IPS DF 6.9 (cell line): Measurements from ENCODE around the gene CBX2.

Experiments used
- DNase-seq: peaks from one replicate; pipeline ENCODE4 v3.0.0-alpha.2; 2013; ENCODE audit warnings: low read depth, low spot score
- H3K27ac ChIP-seq: one replicate; pipeline ENCODE4 v1.5.1; 2013; ENCODE audit warnings: low read length, control low read depth
- H3K27me3 ChIP-seq: 2 replicates; pipeline ENCODE4 v1.6.1; 2013; ENCODE audit warnings: mild to moderate bottlenecking, low read length; ENCODE audit not compliant: control insufficient read depth, insufficient read depth
- H3K36me3 ChIP-seq: 2 replicates; pipeline ENCODE4 v1.6.1; 2013; ENCODE audit warnings: low read length; ENCODE audit not compliant: control insufficient read depth, insufficient read depth
- H3K4me1 ChIP-seq: 2 replicates; pipeline ENCODE4 v1.6.1; 2013; ENCODE audit warnings: low read length; ENCODE audit not compliant: control insufficient read depth, insufficient read depth
- H3K4me3 ChIP-seq: 2 replicates; pipeline ENCODE4 v1.5.1; 2013; ENCODE audit warnings: mild to moderate bottlenecking, low read length
- H3K9me3 ChIP-seq: 2 replicates; pipeline ENCODE4 v1.6.1; 2013; ENCODE audit warnings: low read length, inconsistent platforms; ENCODE audit not compliant: control insufficient read depth, insufficient read depth
- WGBS: extraction: QIAGEN DNeasy Blood & Tissue Kit; methylation state at CpG from one replicate; pipeline ENCODE4 v1.1.7; 2013; ENCODE audit warnings: mixed read lengths, missing lambda C conversion rate; ENCODE audit not compliant: insufficient read length, insufficient coverage; 5-methylcytosine and 5-hydroxymethylcytosine counted together

Gene CBX2

GRCh38 chr17:79743614-79744013 lies 34.3 kb upstream of the CBX2 start:
- peaks cover 7% of the 10 kb centered on the region for H3K4me1 ChIP-seq
- no CpG with 5 or more reads among the region's 5 CpGs for WGBS
- no peak overlapping the region for H3K4me3 ChIP-seq
- peaks cover 17% of the 10 kb centered on the region for H3K27me3 ChIP-seq
- no peaks in the 10 kb centered on the region for H3K9me3 ChIP-seq
- no peak for DNase-seq
- H3K27ac ChIP-seq, result no peak overlapping the region
- no peaks in the 10 kb centered on the region for H3K36me3 ChIP-seq

DNA sequence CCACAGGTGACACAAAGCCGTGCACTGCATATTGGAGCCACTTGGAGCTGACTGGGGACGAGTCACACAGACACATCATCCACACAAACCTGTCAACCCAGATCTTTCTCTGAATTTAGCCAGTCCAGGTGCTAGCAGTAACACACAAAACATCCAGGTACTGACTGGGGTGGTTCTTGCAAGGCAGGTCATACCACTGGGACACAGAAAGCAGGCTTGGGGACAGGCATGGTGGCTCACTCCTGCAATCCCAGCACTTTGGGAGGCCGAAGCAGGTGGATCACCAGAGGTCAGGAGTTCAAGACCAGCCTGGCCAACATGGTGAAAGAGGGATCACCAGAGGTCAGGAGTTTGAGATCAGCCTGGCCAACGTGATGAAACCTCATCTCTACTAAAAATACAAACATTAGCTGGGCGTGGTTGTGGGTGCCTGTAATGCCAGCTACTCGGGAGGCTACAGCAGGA lies 32.3 kb upstream of the CBX2 start:
- no peaks in the 10 kb centered on the region for H3K9me3 ChIP-seq
- H3K36me3 ChIP-seq, result no peaks in the 10 kb centered on the region
- no peak overlapping the region for H3K27ac ChIP-seq
- peaks cover 17% of the 10 kb centered on the region for H3K27me3 ChIP-seq
- no CpG with 5 or more reads among the region's 6 CpGs for WGBS
- H3K4me1 ChIP-seq, result peaks cover 7% of the 10 kb centered on the region
- no peak overlapping the region for H3K4me3 ChIP-seq
- DNase-seq, result no peak

GRCh38 chr17:79746889-79747507 lies 30.9 kb upstream of the CBX2 start:
- no peaks in the 10 kb centered on the region for H3K9me3 ChIP-seq
- H3K4me1 ChIP-seq, result peaks cover 5% of the 10 kb centered on the region

GRCh38 chr17:79747508-79748294 lies 30.2 kb upstream of the CBX2 start:
- Histone ChIP-seq H3K4me1 (peaks cover 5% of the 10 kb centered on the region), H3K4me3 (peak overlapping the region; percentile 26; the same call in 1 of the 2 replicates), H3K9me3 (no peaks in the 10 kb centered on the region), H3K36me3 (no peaks in the 10 kb centered on the region), H3K27ac (no peak overlapping the region), H3K27me3 (peaks cover 15% of the 10 kb centered on the region)
- WGBS, result no CpG with 5 or more reads among the region's 74 CpGs
- no peak for DNase-seq

More at GRCh38 chr17:79746889-79747507, 30.9 kb upstream of the CBX2 start:
- no peak for DNase-seq
- no CpG with 5 or more reads among the region's 22 CpGs for WGBS
- Histone ChIP-seq H3K27ac (no peak overlapping the region), H3K4me3 (no peak overlapping the region), H3K36me3 (no peaks in the 10 kb centered on the region), H3K27me3 (peaks cover 15% of the 10 kb centered on the region)

DNA sequence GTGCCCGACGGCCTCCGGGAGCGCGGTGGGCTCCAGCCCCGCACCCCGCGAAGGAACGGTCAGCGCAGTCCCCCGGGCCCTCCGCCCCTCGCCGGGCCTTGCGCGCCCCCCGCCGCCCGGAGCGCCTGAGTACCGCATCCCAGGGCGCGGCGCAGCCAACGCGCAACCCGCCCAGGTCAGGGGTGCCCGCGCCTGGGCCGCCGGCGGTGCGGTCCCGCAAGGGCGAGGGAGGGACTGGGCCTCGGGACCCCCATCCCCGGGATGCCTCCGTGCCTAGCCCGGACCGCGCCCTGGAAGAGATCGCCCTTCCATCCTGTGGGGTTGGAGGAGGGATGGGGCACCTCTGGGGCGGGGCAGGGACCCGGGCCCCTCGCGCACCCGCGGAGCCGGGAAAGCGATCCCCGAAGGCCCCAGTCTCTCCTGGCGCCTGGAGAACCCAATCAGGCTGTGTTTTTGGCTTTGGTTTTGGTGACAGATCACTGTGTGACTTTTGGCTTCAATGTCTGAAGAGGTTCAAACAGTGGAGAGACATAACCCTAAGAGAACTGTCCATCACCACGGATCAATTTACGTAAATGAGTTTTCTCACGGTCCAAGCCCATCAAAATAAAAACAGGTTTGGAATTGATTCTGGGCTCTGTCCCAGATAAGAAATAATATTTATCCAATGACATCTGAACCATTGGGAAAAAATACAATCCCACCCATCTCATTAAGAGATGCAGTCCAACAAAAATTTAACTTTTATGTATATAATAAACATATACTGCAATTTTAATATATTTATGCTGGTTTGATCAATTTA lies 29.5 kb upstream of the CBX2 start:
- Histone ChIP-seq H3K27ac (no peak overlapping the region), H3K27me3 (peaks cover 15% of the 10 kb centered on the region), H3K9me3 (no peaks in the 10 kb centered on the region), H3K4me3 (peak overlapping the region; percentile 26), H3K4me1 (peaks cover 5% of the 10 kb centered on the region), H3K36me3 (no peaks in the 10 kb centered on the region)
- no peak for DNase-seq
- no CpG with 5 or more reads among the region's 55 CpGs for WGBS

DNA sequence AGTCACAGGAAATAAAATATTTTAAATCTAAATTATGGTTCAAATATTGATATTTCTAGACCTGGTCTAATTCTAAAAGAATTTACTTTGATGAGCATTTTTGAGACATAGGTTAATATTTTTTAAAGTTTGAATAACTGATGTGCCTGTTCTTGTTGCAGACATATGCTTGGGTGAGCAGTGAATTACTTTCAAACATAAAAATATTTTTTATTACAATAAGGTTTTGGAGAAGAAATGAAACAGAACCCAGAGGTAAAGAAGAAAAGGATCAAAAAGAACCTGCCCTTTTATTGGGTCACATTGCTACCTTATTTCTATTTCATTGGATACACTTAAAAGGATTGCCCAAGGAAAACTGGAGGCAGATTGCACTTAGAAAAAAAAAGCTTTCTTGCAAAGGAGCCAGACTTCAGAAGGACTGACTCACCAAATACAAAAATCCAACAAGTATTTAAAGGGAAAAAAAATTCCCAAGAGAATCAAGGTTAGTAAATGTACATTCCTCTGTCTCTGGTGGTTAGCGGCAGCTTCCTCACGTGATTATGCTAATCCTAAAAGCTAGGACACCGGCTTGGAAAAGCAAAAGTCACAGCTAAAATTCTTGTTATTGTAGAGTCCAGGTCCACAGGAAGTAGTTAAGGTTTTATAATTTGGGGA lies 28.7 kb upstream of the CBX2 start:
- WGBS, result no CpG with 5 or more reads among the region's 3 CpGs
- Histone ChIP-seq H3K9me3 (no peaks in the 10 kb centered on the region), H3K27me3 (peaks cover 15% of the 10 kb centered on the region), H3K4me3 (no peak overlapping the region), H3K36me3 (no peaks in the 10 kb centered on the region), H3K4me1 (peaks cover 5% of the 10 kb centered on the region), H3K27ac (no peak overlapping the region)
- no peak for DNase-seq

- peaks cover 5% of the 10 kb centered on the region for H3K4me1 ChIP-seq
- peaks cover 15% of the 10 kb centered on the region for H3K27me3 ChIP-seq
- H3K4me3 ChIP-seq, result no peak overlapping the region
- H3K36me3 ChIP-seq, result no peaks in the 10 kb centered on the region
- H3K9me3 ChIP-seq, result no peaks in the 10 kb centered on the region
- H3K27ac ChIP-seq, result no peak overlapping the region
- whole genome bisulfite sequencing, result no CpG with 5 or more reads among the region's 3 CpGs
- no peak for DNase-seq
Measured at GRCh38 chr17:79749958-79750357, 28.0 kb upstream of the CBX2 start.

- H3K9me3 ChIP-seq, result no peaks in the 10 kb centered on the region
- DNase-seq, result no peak
- peaks cover 15% of the 10 kb centered on the region for H3K27me3 ChIP-seq
- peaks cover 5% of the 10 kb centered on the region for H3K4me1 ChIP-seq
- H3K36me3 ChIP-seq, result no peaks in the 10 kb centered on the region
- no CpG with 5 or more reads among the region's 13 CpGs for WGBS
- no peak overlapping the region for H3K4me3 ChIP-seq
- no peak overlapping the region for H3K27ac ChIP-seq
Measured at GRCh38 chr17:79750650-79751545, 27.1 kb upstream of the CBX2 start.

DNA sequence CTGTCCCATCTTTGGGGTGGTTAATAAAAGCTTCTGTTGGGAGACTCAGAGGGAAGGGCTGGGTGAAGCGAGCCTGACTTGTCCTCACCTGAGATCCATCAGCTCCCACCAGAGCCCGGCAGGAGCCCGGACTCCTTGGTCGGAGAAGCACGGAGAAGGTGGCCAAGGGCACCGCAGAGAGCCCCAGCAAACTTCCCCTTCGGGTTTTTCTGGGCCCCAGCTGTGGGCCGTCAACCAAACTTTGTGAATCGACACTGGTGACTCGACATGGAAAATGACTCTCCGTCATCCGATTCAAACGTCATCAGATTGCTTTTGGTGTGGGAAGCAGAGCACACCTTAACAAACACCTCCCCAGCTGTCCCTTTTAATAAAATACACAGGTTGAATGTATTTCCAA lies 25.8 kb upstream of the CBX2 start:
- no peak overlapping the region for H3K4me3 ChIP-seq
- no peak overlapping the region for H3K27ac ChIP-seq
- peaks cover 4% of the 10 kb centered on the region for H3K4me1 ChIP-seq
- DNase-seq, result no peak
- WGBS, result no CpG with 5 or more reads among the region's 13 CpGs
- H3K9me3 ChIP-seq, result no peaks in the 10 kb centered on the region
- no peaks in the 10 kb centered on the region for H3K36me3 ChIP-seq
- H3K27me3 ChIP-seq, result peaks cover 13% of the 10 kb centered on the region
